GM21423 (cell line): ENCODE measurements around the gene TGDS.

Experiments used
- ATAC-seq: cut with Tn5 transposase; IDR thresholded peaks from one replicate; pipeline ENCODE4 v1.9.1; 2021; ENCODE audit warnings: mild to moderate bottlenecking, moderate library complexity; ENCODE audit not compliant: unreplicated experiment

TGDS gene

DNA sequence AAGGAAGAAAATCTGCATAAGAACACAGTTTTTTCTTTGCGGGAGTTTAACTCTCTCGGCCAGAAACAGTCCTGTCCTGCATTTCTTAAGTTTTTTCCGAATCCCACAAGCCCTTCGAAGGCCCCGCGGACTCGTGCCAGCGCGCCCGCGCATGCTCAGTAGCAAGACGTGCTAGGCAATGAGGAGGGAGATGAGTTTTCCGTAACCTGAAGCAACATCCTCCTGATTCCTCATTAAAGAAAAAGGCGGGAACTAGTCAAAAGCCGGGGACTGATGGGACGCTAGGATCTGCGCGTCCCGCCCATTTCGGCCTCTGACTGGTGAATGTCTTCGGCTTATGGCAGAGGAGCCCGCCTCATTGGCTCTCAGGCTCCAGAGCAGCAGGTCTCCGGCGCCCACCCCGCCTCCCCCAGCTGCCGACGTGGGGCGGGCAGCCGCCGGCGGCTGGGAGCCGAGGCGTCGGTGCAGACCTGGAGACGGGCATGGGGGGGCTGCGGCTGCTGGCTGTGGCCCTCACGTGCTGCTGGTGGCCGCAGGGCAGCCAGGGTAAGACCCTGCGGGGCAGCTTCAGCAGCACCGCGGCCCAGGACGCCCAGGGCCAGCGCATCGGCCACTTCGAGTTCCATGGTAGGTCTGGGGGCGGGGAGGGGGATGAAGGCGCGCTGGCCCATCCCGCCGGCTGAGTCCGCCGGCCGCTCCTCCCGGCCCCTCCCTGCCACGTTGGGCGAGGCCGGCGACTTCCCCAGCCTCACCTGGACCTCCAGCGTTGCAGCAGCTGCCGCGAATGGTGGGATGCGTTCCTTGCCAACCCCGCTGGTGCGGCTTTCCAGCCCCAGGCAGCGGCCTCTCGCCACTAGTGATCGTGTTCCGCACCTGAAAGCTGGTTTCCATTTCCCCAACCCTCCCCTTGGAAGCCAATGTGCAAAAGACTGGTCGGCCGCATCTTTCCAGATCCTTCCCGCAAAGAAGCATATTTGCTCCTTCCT lies 5.8 kb upstream of the TGDS start, which contains the start of gene GPR180:
Gene GPR180, plus strand, starts transcription at position 412 of the 986 bp plus-strand sequence. Its CDS starts 71 bp downstream, at position 483.
- peak; percentile 99 for ATAC-seq

DNA sequence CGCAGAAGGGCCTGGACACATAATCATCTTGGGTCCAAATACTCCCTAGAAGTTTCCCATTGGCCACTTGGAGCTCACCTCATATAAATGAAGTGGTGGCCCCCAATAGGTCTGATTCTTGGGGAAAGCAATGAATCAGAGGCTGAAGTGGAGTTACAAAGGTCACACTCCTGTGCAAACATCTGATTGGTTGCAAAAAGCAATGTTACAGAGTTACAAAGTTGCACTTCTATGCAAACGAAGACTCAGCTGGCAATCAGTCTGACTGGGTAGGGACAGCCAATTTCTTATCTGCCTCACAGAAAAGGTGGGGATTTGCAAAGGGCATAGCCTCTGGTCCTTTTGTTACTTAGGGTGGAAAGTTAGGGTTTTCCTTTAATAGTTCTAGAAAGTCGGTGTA lies 3.9 kb upstream of the TGDS start:
- ATAC-seq = no peak

DNA sequence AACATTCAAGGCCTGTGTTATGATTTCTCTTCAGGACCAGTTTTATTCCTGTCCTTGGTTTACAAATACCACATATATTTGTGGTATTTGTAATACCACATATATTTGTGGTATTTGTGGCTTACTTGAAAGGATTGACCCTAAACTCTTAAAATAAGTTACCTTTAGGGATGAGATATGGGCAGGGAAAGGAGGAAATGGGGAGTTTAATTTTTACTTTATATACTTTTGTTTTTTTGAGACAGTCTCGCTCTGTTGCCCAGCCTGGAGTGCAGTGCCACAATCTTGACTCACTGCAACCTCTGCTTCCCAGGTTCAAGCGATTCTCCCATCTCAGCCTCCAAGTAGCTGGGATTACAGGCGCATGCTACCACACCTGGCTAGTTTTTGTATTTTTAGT lies 2.3 kb upstream of the TGDS start:
- ATAC-seq = no peak

DNA sequence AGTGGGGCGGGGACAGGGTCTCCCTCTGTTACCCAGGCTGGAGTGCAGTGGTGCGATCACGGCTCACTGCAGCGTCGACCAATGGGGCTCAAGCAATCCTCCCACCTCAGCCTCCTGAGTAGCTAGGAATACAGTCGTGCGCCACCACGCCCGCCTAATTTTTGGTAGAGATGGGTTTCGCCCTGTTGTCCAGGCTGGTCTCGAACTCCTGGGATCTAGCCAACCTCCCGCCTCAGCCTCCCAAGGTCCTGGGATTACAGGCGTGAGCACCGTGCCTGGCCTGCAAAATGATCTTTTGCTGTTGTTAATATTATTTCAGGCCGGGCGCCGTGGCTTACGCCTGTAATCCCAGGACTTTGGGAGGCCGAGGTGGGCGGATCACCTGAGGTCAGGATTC lies 621 bp upstream of the TGDS start:
- ATAC-seq = no peak

DNA sequence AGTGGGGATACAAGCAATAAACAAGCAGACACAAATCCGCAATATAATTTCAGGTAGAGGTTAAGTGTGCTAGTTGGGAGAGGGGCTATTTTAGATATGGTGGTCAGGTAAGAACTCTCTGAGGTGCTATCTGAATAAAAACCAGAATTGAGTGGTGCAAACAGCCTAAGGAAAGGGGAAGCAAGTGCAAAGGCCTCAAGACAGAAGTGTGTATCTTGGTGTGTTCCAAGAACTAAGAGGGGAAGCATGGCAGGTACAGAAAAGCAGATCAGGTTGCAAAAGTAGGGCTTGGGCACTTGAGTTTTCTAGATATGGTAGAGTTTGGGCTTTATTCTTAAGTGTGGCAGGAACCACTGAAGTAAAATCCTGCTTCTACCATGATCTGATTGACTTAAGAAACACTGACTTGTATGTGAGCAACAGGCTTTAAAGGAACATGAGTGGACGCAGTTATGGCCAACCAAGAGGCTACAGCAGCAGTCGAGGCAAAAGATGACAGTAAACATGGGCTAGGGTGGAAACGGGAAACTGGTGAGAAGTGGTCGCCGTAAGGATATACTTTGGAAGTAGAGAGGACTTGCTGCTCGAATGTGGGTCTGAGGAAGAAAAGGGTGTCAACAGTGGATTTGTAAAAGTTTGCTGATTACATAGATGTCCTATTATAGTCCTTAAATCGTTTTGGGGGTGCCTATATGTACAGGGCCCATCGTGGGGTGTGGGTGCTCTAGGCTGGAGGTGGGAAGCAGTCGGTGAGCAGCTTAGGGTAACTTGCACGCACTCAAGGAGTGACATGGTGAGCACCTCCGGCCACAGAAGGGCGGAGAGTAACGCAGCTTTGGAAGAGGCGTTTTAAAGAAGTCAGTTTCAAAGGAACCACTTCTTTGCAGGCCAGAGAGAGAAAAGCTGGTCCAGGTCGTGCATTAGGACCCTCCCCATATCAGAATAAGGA lies 677 bp downstream of the TGDS start:
- ATAC-seq = peak; percentile 53

DNA sequence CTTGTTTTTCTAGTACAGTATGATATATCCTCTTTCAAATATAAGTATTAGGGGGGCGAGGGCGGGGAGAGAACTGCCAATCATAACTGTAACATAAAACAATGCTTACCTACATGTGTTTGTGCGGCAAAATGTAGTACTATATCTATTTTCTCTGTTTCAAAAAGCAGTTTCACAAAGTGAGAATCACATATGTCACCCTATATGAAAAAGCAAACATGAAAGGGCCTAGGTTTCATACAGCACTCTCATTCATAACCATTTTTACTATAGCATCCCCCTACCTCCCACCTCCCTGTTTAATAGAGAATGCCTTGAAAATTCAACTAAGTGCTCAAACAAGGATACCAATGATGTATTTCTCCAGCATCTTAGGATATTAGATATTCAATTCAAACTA lies 5.2 kb downstream of the TGDS start:
- ATAC-seq = no peak

DNA sequence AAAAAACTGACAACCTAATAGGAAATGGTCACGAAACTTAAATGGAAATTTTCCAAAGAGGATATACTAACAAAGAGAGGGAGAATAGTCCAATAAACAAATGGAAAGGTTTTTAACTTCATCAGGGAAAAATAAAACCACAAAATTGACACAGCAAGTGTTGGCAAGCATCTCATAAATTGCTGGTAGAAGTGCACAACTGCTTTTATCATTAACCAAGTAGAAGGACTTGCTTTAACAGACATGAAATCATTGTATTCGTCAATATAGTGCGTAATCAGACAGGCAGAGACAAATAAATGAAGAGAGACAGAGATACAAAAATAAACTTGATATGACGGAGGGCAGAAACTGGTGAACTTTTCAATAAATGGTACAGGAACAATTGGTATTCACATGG lies 7.4 kb downstream of the TGDS start:
- ATAC-seq = no peak

DNA sequence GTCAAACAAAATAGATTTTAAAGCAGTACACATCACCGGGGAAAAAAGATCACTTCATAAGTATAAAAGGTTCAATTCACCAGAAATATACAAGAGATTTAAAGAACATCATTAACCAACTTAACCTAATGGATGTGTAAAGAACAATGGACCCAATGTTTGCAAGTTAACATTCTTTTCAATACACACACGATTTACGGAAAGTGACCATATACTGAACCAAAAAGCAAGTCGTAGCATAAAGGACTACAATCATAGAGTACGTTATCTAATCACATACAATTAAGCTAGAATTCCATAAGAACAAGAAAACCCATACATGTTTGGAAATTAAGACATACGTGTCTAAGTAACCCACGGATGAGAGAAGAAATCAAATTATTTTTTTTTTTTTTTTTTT lies 9.6 kb downstream of the TGDS start:
- ATAC-seq = no peak

DNA sequence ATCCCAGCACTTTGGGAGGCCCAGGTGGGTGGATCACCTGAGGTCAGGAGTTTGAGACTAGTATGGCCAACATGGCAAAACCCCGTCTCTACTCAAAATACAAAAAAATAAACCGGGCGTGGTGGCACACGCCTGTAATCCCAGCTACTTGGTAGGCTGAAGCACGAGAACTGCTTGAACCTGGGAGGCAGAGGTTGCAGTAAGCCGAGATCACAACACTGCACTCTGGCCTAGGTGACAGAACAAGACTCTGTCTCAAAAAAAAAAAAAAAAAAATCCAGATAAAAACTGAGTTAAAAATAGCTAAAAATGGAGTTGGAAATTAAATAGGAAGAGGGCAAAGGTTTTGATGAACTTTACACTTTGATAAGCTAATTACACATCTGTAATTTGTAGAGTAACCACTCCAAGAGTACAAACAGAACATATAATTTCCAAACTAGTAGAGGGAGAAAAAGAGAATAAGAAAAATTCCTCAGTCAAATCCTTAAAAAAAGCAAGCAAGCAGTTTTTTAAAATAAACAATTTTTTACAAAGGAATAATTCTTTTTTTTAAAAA lies 10.3 kb downstream of the TGDS start:
- ATAC-seq = no peak

DNA sequence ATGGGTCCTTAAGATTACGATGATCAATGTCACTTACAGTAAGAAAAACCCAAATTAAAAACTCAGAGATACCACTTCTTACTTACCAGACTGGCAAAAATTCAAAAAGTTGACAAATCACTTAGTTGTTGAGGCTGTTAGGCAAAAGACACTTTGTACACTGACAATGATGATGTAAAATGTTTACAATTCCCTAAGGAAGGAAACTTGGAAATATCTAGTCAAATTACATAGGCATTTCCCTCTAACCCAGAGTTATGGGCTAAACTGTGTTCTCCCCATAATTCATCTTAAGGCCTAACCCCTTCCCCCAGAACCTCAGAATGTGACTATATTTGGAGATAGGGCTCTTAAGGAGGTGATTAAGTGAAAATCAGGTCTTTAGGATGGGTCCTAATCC lies 12.0 kb downstream of the TGDS start:
- no peak for ATAC-seq

DNA sequence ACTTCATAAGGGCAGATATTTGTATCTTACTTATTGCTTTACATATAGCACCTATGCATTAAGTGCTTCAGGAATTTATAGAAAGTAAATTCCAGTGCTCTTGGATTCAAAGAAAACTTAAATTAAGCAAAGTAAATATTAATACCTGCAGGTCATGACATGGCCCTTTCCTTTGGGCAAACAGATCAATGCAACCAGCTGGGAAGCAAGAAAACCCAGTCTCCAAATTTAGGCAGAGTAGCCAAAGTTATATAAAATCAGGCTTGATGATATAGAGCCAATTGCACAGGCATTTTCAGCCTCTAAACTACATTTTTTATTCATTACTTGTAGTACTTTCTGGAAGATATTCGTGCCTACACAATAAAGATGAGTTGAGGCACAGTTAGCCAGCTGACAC lies 16.9 kb downstream of the TGDS start:
- ATAC-seq = no peak

DNA sequence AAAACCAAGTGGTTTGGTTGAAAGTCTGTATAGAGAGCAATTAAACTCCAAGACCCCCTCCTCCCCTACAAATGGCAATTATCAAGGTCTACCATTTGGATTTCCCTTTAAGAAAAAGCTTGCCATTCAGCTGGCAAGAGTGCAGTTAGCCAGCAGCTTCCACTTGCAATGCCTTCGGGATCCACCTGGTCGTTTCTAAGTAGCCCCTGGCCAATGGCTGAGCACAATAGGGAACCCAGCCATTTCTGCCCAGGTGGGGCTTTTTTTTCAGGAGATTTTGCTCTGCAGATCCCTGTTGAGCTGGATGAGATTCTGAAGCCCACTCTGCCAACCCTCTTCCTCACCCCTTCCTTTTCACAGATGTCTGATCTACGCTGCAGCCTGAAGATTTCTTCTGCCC lies 26.3 kb downstream of the TGDS start:
- no peak for ATAC-seq

DNA sequence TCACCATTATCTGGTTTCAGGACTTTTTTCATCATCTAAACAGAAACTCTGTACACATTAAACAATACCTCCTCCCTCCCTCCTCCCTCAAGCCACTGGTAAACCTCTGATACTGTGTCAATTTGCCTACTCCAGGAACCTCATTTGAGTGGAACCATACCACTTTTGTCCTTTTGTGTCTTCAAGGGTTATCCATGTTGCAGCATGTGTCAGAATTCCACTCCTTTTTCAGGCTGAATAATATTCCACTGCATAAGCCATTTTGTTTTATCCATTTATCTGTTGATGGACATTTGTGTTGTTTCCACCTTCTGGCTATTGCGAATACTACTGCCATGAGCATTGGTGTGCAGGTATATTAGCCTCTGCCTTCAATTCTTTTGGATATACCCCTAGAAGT lies 27.5 kb downstream of the TGDS start:
- ATAC-seq = no peak

DNA sequence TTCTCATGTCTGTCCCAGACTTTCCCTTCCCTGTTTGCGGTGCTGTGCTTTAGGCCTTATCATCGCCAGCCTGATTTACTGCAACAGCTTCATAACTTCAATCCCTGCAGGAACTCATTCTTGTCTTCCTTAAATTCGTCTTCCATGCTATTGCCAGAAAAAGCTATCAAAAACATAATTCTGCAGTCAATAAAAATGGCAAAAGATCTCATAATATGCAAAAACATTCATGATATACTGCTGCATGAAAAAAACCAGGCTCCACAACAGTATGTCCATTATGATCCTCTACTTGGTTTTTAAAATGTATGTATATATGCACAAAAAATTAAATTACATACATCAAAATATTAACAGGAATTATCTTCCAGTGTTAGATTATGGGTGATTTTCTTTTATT lies 28.4 kb downstream of the TGDS start:
- no peak for ATAC-seq

DNA sequence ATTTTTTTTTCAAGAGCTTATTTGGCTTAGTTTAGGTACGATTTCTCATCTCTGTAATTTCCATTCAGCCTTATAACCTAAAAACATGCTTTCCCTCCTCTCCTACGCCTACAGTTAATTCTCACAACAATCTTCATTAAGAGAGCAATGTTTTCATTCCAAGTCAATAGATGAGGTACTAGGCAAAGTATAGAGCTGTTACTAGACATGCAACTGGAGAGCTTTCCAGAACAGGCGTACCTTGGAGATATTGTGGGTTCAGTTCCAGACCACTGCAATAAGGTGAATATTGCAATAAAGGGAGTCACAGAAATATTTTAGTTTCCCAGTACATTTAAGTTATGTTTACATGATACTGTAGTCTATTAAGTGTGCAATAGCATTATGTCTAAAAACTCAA lies 34.8 kb downstream of the TGDS start:
- ATAC-seq = no peak

DNA sequence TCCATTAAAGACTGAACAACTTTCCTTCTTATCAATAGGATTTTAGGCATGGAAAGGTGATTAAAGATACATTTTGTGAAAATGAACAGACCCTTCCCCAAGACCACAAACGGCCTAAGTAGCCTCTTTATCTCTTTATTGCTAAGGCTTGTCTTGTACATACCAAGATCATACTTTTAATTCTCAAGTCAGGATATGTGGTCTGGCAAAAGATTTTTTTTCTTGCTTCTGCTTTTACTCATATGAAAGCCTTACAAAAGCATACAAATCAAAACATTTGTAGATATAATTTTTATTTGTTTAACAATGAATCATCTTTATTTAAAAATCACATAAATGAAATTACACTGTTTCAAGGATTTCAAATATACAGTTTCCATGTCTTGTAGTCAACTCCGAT lies 35.8 kb downstream of the TGDS start:
- no peak for ATAC-seq

DNA sequence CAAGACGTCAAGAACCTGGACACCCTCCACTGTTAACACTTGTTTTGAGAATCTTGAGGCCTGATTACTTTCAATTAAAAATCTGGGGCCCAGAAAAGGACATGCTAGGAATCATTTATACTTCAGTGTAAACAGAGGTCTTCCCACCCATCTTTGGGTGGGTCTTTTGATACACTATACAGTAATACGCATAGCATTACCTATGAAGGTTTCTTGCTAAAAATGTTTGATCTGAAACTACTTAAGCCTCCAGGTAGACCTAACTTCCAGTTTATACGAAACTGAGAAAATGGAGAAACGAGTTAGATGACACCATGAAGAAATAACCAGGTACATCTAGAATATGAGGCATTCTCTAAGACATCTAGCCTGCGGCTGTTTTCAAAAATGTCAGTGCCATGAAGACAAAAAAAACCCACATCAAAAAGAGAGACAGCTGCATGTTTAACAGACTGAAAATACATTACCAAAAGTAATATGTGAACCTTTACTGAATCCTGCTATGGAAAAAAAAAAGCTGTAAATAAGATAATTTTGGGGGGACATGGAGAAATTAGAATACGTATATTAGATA lies 36.6 kb downstream of the TGDS start:
- ATAC-seq = no peak

DNA sequence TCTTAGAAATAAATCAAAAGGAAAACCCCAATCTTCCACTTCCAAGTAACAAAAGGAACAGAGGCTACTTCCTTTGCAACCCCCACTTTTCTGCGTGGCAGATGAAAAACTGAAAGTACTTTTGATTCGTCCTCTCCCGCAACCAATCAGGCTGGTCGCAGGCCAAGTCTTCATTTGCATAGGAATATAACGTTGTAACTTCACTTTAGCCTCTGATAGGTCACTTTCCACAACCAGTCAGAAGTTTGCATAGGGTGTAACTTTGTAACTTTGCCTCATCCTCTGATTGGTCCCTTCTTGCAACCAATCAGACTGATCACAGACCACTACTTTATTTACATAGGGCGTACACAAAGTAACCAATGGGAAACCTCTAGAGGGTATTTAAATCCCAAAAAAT lies 37.2 kb downstream of the TGDS start:
- ATAC-seq = no peak

DNA sequence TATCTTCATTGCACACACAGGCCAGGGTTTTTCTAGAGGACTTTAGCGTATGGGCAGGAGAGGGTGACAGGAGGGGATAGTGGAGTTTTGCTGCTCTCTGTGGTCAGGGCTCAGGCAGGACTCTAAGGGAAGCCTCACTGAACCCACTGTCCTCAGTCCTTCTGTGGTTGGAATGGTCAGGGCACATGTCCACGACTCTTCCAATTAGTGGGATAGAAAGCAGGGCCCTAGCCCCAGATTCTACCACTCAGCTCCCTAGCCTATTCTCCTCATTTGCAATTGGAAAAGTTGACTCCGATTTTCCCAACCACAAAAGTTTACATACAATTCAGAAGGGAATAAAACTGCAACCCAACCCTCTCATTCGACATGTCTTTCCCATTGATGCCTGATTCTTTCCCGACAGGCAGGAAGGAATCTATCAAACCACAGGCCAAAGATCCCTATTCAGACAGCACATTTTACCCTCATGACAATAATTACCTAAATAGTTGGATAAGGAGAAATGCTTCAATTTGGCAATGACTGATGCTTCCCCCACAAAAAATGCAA lies 38.2 kb downstream of the TGDS start:
- ATAC-seq = no peak

DNA sequence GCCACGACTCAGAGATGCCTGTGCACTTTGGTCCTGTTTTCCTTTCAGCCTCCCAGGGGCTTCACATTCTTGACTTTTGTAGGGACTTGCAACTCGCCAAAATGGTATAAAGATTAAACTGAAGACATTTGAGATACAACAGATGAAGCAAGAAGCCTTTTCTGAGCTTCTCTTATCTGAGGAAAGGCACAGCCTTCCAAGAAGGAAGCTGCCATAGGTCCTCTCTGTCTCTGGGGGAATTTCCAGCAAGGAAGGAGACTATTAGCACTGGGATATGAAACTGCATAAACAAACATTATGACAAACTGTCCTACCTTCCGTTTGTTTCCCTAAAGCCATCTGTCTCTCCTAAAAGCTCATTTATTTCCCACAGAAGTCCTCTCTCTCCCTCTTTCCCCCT lies 39.3 kb downstream of the TGDS start:
- ATAC-seq = no peak

DNA sequence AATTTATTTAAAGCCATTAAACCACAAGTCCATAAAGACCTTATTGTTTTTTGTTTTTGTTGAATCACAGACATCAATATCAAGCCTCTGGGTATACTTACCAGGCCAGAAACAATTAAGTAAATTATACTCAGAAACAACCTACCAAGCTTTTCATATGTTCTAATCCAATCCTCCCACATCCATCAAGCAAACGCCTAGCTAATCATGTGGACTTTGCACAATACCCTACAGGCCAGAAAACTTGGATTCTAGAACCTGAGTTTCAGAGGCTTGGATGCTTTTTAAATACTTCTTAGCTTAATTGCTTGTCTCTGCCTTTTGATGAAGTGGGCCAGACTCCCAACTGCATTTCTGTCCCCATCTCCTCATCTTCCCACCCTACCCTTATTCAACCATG lies 39.9 kb downstream of the TGDS start:
- no peak for ATAC-seq
